GM15510 (cell line): ENCODE measurements around the gene ABCB9.
A peak's percentile ranks its signal among the peaks of the same experiment; 100 is the strongest.

Source experiments
- POLR2A ChIP-seq: IDR thresholded peaks from 3 replicates; pipeline ENCODE4 v1.6.1; 2011; ENCODE audit warnings: borderline replicate concordance; ENCODE audit not compliant: insufficient read length; ENCODE audit errors: extremely low read depth

The ABCB9 gene

GRCh38 chr12:122965851-122966742, at the start of gene ABCB9:
Gene ABCB9 (minus strand): TSS chr12:122966463. CDS start chr12:122960235, 6,228 bp downstream.
- TF ChIP-seq POLR2A, result peak; percentile 45

- TF ChIP-seq POLR2A, result no peak
Measured at GRCh38 chr12:123013185-123014095, 47.2 kb upstream of the ABCB9 start.

- no peak for TF ChIP-seq POLR2A
Measured at GRCh38 chr12:123011701-123012100, 45.4 kb upstream of the ABCB9 start.

- no peak for TF ChIP-seq POLR2A
Measured at GRCh38 chr12:123010681-123011080, 44.4 kb upstream of the ABCB9 start.

- TF ChIP-seq POLR2A, result no peak
Measured at GRCh38 chr12:123010110-123010509, 43.8 kb upstream of the ABCB9 start.

DNA sequence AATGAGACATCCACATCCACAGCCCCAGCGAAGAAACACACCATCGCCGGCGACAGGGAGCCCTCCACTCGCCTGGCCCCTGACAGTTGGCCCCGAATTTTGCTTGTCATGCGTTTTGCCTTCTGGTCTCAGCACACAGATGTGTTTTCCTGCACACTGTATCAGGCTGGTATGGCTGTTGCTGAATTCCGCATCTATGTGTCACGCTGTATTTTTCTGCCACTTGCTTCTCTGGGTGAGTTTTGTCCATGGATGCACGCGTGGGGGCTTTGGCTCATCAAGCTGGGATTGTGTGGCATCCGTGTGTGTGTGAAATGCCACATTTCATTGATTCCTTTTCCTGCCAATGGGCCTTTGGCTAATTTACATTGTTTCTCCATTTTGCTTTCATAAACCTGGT, 40.7 kb upstream of the ABCB9 start:
- TF ChIP-seq POLR2A, result no peak

DNA sequence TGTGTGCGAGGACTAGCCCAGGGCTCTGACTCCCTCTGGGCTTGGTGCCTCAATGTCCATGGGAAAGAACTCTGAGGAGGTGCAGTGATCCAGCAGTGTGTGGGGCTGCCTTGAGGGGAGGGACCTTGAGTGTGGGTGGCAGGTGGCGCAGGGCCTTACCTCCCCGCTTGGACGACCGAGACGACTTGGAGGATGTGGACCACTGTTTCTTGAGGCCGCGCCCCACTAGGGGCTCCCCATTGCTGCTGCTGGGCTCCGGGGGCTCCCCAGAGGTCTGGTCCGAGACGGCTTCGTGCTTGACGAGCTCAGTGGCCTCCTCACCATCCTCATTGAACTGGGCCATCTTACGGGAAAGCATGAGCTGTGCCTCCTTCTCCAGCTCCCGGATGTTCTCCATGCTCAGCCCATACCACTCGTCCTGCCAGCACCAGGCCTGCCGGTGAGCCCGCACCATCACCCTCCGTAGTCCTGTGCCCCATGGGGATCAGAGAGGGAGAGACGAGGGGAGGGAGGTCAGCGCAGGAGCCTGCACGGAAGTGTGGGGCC, 38.9 kb upstream of the ABCB9 start:
- TF ChIP-seq POLR2A, result no peak

DNA sequence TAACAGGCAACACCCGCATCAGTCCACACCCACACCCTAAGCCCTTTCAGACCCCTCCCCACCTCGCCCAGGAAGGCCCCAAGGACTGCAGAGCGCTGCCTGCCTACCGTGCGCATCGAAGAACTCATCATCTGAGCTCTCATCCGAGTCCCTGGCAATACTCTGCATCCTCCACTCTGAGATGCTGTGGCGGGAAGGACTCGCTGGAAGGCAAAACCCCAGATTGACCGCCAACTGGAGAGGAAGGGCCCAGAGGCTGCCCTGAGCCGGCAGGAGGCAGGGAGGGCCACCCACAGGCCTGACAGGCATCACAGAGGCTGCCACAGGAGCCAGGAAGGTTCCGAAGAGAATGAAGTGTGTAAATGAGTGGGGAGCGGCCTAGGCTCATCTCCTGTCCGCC, 38.0 kb upstream of the ABCB9 start:
- TF ChIP-seq POLR2A, result no peak

GRCh38 chr12:123003257-123003656, 37.0 kb upstream of the ABCB9 start:
- no peak for TF ChIP-seq POLR2A

DNA sequence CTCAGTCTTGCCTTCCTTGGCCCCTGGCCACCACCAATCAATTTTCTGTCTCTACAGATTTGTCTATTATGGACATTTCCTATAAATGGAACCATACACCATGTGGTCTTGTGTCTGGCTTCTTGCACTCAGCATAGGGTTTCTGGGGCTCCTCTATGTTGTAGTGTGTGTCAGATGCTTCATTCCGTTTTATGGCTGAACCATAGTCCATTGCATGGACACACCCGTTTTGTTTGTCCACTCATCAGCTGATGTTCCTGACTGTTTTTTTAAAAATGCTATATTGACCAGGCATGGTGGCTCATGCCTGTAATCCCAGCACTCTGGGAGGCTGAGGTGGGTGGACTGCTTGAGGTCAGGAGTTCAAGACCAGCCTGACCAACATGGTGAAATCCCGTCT, 35.2 kb upstream of the ABCB9 start:
- TF ChIP-seq POLR2A, result no peak

DNA sequence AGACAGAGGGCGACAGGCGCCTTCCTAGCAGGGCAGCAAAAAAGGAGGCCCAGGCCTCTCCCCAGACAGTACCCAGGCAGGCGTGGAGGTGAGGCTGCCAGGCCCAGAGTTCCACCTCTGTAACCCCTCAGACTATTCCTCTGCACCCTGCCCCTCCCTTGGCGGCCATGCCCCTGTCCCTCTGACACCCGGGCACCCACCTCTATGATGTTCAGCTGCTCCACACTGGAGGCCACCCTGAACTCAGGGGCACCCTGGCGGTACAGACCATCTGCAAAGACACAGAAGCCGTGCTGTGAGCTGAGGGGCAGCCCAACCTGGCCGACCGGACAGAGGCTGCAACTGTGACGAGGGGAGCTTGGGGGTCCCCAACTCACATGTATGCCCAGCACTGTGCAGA, 34.3 kb upstream of the ABCB9 start:
- no peak for TF ChIP-seq POLR2A

GRCh38 chr12:122999986-123000420, 33.7 kb upstream of the ABCB9 start:
- no peak for TF ChIP-seq POLR2A

- no peak for TF ChIP-seq POLR2A
Measured at GRCh38 chr12:122999196-122999946, 33.1 kb upstream of the ABCB9 start.

DNA sequence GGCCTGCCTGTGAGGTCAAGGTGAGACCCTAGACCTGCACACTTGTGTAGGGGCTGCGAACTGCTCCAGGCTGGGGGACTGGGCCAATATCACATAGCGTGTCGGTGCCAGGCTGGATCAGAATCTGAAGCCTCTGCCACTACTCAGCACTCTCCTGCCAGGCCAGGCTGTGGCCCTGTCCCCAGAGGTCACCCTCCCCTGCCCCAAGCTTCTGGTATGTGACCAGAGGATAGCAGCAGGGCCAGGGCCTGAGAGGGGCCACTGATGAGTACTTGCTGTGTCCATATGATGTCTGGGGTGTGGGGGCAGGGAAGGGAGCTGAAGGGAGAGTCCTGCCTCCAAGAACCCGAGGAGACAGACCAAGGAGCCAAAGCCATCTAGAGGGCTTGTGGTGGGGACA, 32.1 kb upstream of the ABCB9 start:
- TF ChIP-seq POLR2A, result no peak
